WI38 (cell line): ENCODE results near the gene KRTAP9-4.
"Not testable (repeated sequence)": the region's sequence is repeated elsewhere in the genome, so short reads cannot be mapped to it uniquely, and the experiment has no call there.

Experiments used
- H3K4me3 ChIP-seq: 2 replicates; pipeline ENCODE4 v1.5.1; 2011; ENCODE audit warnings: low read depth, mild to moderate bottlenecking, control low read depth, low read length
- TF ChIP-seq, protein P1 (sequence below): IDR thresholded peaks from 2 replicates; pipeline ENCODE4 v1.5.1; 2012; ENCODE audit warnings: low read depth, mild to moderate bottlenecking, control low read depth, low read length

KRTAP9-4 gene

GRCh38 chr17:41231731-41232130 is 17.8 kb upstream of the KRTAP9-4 start:
- TF ChIP-seq, protein P1, sequence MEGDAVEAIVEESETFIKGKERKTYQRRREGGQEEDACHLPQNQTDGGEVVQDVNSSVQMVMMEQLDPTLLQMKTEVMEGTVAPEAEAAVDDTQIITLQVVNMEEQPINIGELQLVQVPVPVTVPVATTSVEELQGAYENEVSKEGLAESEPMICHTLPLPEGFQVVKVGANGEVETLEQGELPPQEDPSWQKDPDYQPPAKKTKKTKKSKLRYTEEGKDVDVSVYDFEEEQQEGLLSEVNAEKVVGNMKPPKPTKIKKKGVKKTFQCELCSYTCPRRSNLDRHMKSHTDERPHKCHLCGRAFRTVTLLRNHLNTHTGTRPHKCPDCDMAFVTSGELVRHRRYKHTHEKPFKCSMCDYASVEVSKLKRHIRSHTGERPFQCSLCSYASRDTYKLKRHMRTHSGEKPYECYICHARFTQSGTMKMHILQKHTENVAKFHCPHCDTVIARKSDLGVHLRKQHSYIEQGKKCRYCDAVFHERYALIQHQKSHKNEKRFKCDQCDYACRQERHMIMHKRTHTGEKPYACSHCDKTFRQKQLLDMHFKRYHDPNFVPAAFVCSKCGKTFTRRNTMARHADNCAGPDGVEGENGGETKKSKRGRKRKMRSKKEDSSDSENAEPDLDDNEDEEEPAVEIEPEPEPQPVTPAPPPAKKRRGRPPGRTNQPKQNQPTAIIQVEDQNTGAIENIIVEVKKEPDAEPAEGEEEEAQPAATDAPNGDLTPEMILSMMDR: no peak
- no peak overlapping the region for H3K4me3 ChIP-seq

GRCh38 chr17:41232399-41233105 is 16.9 kb upstream of the KRTAP9-4 start, which contains the start of gene KRTAP9-3:
KRTAP9-3 (plus strand) TSS chr17:41232449; CDS start chr17:41232502, 53 bp downstream.
- H3K4me3 ChIP-seq: not testable (repeated sequence)

DNA sequence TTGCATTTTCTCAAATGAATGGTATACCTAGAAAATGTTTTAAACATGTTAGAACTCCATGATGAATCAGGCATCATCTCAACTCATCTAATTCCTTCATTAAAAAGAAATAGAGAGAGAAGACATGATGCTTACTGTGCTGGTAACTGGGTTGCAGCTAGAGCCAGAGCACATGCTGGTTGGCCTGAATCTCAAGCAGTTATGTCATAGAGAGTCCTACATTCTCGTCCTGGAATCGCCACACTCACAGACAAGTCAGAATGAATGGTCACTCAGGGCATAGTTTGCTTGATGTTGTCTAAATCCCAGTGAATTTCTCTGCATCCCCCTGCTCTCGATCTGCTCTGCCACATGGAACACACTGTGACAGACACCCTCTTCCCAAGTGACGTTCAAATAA is 12.4 kb upstream of the KRTAP9-4 start:
- H3K4me3 ChIP-seq: not testable (repeated sequence)

GRCh38 chr17:41237949-41238437 is 11.5 kb upstream of the KRTAP9-4 start, which contains the start of gene KRTAP9-8:
KRTAP9-8 (plus strand) TSS chr17:41237999; CDS start chr17:41238052, 53 bp downstream.
- H3K4me3 ChIP-seq: not testable (repeated sequence)

GRCh38 chr17:41246995-41247787 is 2.3 kb upstream of the KRTAP9-4 start:
- H3K4me3 ChIP-seq: not testable (repeated sequence)

DNA sequence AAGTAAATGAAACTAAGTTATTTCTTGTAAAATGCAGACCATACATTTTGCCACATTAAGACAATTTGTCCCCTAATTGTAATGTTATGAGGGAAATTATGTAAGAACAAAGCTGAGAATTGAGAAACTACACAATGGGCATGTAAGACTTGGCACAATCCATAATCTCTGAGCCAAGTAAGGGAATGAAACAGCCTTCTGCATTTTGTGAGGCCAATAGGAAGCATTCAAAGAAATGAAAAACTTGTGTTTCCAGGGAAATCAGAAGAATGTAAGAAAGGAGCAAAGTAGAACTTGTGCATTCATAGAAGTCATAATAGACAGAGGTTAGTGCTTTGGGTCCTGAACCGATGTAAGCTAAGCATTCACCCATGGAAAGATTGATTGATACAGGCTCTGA is 1.8 kb downstream of the KRTAP9-4 start:
- TF ChIP-seq, protein P1: no peak
- H3K4me3 ChIP-seq: no peak overlapping the region

- TF ChIP-seq, protein P1: no peak
- H3K4me3 ChIP-seq: no peak overlapping the region
Measured at GRCh38 chr17:41254861-41255260, 5.4 kb downstream of the KRTAP9-4 start.

DNA sequence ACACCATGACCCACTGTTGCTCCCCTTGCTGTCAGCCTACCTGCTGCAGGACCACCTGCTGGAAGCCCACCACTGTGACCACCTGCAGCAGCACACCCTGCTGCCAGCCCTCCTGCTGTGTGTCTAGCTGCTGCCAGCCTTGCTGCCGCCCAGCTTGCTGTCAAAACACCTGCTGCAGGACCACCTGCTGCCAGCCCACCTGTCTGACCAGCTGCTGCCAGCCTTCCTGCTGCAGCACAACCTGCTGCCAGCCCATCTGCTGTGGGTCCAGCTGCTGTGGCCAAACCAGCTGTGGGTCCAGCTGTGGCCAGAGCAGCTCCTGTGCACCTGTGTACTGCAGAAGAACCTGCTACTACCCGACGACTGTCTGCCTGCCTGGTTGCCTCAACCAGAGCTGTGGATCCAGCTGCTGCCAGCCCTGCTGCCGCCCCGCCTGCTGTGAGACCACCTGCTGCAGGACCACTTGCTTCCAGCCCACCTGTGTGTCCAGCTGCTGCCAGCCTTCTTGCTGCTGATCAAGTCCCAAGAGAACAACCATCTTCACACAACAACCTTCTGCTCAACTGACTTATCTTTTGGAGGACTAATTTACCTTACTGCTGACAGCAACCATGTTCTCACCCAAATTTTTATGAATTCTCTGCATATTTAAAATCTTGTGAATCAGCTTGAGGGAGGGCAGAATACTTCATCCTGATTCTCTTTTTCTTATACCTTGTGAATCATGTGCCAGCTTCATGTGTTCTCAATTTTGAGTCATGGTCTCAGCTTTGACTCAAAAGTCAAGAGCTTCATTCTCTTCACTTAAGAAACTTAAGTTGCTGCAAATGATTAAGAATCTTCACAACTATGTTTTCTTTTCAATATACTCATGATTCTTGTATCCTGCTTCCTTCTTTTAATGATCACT is 6.1 kb downstream of the KRTAP9-4 start, which contains the start of gene KRTAP9-9:
Gene KRTAP9-9, plus strand, starts transcription at position 4 of the 910 bp plus-strand sequence.
- H3K4me3 ChIP-seq: not testable (repeated sequence)

- TF ChIP-seq, protein P1: no peak
- H3K4me3 ChIP-seq: no peak overlapping the region
Measured at GRCh38 chr17:41256291-41256685, 6.8 kb downstream of the KRTAP9-4 start.
